Coronary artery (tissue), 2 donors: ENCODE measurements around the gene CDH23.

Experiments used
- DNase-seq: peaks from one replicate; pipeline ENCODE4 v3.0.0-alpha.2; 2017; ENCODE audit warnings: low spot score
- H3K27ac ChIP-seq, 2 donors: fragments of 200-600 bp; sonication (generic); one replicate each; pipeline ENCODE4 v1.5.1; 2016 to 2019
- H3K4me3 ChIP-seq: fragments of 200-600 bp; sonication (generic); 2 replicates; pipeline ENCODE4 v1.5.1; 2016; ENCODE audit warnings: mild to moderate bottlenecking, moderate library complexity
- CTCF ChIP-seq: fragments of 200-600 bp; sonication (generic); IDR thresholded peaks from one replicate; pipeline ENCODE4 v1.5.1; 2019; ENCODE audit warnings: antibody characterized with exemption

CDH23 gene

DNA sequence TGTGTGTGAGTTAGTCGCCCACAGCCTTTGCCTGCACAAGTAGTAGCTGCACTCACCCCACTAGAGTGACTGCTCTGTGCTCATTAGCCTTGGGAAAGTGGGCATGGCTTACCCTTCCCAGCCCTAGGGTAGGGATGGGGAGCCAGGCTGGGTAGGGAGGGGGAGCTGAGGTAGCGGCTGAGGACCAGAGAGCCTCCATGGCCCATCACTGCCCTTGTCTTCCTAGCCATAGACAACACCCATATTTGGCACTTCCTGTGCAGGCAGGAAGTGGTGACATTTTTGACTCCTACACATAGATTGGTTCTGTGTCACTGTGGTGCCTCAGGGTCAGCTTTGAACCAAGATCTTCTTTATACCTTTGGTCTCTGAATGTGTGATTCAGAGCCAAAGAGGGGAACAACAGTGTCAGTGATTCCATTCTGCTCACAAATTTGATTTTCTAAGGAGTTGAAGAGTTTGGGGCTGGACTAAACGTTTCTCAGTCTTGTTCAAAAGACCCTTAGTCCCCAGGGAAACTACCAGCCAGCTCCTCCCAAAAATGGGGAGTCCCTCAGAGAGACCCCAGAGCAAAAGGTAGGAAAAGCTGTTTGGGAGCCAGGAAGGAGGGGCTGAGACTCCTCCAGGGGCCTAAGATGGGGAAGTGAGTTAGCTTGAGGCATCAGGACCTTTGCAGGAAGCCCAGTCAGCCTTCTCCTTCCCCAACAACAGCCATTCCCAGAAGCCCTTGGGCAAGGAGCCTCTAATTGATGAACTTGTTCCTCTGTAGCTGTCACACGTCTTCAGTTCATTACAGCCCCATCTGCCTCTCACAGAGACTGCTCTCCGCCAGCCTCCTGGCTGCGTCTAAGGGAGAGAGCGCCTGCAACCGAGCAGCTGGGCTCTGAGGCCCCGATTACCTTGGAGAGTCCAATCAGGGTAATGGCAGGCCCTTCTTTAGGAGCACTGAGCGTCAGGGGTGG is 135.0 kb downstream of the CDH23 start:
- no peak overlapping the region for H3K27ac ChIP-seq
- no peak for TF ChIP-seq CTCF
- no peak for DNase-seq

DNA sequence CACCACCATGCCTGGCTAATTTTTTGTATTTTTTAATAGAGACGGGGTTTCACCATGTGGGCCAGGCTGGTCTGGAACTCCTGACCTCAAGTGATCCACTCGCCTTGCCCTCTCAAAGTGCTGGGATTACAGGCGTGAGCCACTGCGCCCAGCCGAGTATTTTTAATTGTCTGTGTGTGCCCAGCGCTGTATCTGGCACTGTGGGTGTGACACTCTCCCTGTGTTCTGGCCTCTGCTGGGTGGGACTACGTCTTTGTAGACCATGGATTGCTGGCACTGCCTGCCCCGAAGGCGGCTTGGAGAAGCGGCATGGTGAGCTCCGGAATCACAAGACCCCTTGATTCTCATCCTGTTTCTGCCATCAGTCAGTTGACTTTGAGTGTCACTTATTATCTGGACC is 136.2 kb downstream of the CDH23 start:
- Histone ChIP-seq H3K27ac (no peak overlapping the region), H3K4me3 (no peak overlapping the region)
- DNase-seq: no peak
- no peak for TF ChIP-seq CTCF

More for the DNA sequence above, 135.0 kb downstream of the CDH23 start:
- H3K4me3 ChIP-seq: no peak overlapping the region

GRCh38 chr10:71533936-71534335 is 137.2 kb downstream of the CDH23 start:
- no peak overlapping the region for H3K4me3 ChIP-seq
- no peak for DNase-seq
- TF ChIP-seq CTCF: no peak
- no peak overlapping the region for H3K27ac ChIP-seq

DNA sequence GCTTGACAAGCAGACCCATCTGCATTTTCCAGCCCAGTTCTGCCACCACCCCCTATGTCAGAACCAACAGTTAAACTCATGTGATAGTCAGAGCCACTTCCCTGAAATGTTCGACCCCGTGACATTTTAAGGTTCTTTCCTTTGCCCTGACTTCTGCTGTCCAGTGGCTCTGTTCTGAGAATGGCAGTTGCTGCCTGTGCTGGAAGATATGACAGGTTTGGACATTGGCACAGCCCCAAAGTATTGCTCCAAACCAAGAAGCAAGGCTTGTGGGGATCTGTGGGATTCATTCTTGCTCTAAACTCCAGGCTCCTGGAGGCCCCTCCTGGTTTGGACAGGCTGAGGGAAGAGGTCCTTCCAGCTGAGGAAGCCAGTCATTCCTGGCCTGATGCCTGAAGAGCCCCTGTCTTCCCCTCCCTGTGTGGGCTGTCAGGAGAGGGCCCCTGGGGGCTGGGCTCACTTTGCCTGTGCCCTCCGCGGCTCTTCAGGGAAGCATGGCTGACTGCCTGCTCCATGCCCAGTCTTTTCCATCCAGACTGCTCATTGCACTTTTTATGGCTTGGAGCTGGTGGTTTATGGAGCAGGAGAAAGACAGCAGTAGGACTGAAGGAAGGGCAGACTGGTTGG is 138.0 kb downstream of the CDH23 start:
- H3K27ac ChIP-seq: no peak overlapping the region
- DNase-seq: no peak
- no peak for TF ChIP-seq CTCF
- H3K4me3 ChIP-seq: no peak overlapping the region

GRCh38 chr10:71536332-71536731 is 139.6 kb downstream of the CDH23 start:
- Histone ChIP-seq H3K27ac (no peak overlapping the region), H3K4me3 (no peak overlapping the region)
- TF ChIP-seq CTCF: no peak
- no peak for DNase-seq

GRCh38 chr10:71537125-71537524 is 140.4 kb downstream of the CDH23 start:
- no peak for TF ChIP-seq CTCF
- Histone ChIP-seq H3K27ac (no peak overlapping the region), H3K4me3 (no peak overlapping the region)
- DNase-seq: no peak
